ENCODE measurements around the gene UNC5C. TPM values are rescaled to one million over a fixed set of nuclear protein-coding genes. Genes with fewer than 3 reads are reported as not detected.

Gene UNC5C
- total and polyA plus RNA-seq, 4 donors, result 0.27 to 1.2 (median 0.78) TPM

- TF ChIP-seq, protein P1, sequence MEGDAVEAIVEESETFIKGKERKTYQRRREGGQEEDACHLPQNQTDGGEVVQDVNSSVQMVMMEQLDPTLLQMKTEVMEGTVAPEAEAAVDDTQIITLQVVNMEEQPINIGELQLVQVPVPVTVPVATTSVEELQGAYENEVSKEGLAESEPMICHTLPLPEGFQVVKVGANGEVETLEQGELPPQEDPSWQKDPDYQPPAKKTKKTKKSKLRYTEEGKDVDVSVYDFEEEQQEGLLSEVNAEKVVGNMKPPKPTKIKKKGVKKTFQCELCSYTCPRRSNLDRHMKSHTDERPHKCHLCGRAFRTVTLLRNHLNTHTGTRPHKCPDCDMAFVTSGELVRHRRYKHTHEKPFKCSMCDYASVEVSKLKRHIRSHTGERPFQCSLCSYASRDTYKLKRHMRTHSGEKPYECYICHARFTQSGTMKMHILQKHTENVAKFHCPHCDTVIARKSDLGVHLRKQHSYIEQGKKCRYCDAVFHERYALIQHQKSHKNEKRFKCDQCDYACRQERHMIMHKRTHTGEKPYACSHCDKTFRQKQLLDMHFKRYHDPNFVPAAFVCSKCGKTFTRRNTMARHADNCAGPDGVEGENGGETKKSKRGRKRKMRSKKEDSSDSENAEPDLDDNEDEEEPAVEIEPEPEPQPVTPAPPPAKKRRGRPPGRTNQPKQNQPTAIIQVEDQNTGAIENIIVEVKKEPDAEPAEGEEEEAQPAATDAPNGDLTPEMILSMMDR (IDR thresholded peaks at IDR 0.05; ENCODE audit: low read depth, low read length, missing input control), result no peak
These were observed 229.6 kb downstream of the UNC5C start (continued) for GRCh38 chr4:95319169-95319568.

DNA sequence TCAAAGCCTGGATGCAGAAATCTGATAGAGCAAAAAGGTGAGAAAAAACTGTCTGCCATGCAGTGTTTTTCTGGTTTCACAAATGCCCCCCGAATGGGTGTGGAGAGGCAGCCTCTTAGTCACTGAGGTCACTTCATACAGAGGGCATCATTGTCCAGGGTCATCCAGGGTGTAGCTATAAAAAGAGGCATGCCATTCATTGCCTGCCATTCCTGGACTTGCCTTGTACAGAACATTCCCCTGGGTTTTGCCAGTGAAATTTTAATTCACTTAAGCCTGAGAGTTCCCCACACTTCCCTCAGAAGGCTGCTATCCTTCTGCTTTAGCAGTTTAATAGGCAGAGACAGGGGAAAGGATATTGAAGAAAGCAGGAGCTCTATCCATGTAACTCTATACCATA lies 230.3 kb downstream of the UNC5C start:
- H3K36me3 ChIP-seq (ENCODE audit: control insufficient read depth in 4 of 4, insufficient read depth in 3 of 4, low read depth in 1 of 4, low read length in 3 of 4), result no peaks in the 10 kb centered on the region
- H3K27me3 ChIP-seq (ENCODE audit: control insufficient read depth in 4 of 4, insufficient read depth in 4 of 4, low read length in 3 of 4), result peaks cover 0 to 4% (median 0%) of the 10 kb centered on the region in 4 donors
- no peak overlapping the region for H3K27ac ChIP-seq (ENCODE audit: low read depth in 1 of 2, low read length in 2 of 2)
- H3K9me3 ChIP-seq (ENCODE audit: control insufficient read depth in 4 of 4, low read length in 3 of 4), result no peaks in the 10 kb centered on the region
- no peaks in the 10 kb centered on the region for H3K4me1 ChIP-seq (ENCODE audit: control insufficient read depth in 4 of 4, insufficient read depth in 4 of 4, low read length in 3 of 4)
- TF ChIP-seq, protein P2, sequence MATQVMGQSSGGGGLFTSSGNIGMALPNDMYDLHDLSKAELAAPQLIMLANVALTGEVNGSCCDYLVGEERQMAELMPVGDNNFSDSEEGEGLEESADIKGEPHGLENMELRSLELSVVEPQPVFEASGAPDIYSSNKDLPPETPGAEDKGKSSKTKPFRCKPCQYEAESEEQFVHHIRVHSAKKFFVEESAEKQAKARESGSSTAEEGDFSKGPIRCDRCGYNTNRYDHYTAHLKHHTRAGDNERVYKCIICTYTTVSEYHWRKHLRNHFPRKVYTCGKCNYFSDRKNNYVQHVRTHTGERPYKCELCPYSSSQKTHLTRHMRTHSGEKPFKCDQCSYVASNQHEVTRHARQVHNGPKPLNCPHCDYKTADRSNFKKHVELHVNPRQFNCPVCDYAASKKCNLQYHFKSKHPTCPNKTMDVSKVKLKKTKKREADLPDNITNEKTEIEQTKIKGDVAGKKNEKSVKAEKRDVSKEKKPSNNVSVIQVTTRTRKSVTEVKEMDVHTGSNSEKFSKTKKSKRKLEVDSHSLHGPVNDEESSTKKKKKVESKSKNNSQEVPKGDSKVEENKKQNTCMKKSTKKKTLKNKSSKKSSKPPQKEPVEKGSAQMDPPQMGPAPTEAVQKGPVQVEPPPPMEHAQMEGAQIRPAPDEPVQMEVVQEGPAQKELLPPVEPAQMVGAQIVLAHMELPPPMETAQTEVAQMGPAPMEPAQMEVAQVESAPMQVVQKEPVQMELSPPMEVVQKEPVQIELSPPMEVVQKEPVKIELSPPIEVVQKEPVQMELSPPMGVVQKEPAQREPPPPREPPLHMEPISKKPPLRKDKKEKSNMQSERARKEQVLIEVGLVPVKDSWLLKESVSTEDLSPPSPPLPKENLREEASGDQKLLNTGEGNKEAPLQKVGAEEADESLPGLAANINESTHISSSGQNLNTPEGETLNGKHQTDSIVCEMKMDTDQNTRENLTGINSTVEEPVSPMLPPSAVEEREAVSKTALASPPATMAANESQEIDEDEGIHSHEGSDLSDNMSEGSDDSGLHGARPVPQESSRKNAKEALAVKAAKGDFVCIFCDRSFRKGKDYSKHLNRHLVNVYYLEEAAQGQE (IDR thresholded peaks at IDR 0.05), result no peak
- TF ChIP-seq FOXA1 (IDR thresholded peaks at IDR 0.05), result no peak
- no peak for TF ChIP-seq RAD21 (IDR thresholded peaks at IDR 0.05)
- no peak for TF ChIP-seq HNF4A (conservative IDR thresholded peaks at IDR 0.05)
- TF ChIP-seq NR2F2 (IDR thresholded peaks at IDR 0.05), result no peak
- no peak for TF ChIP-seq SP1 (IDR thresholded peaks at IDR 0.05)
- TF ChIP-seq, protein P1 (IDR thresholded peaks at IDR 0.05; ENCODE audit: low read depth, low read length, missing input control), result no peak
- no peak for TF ChIP-seq RXRA (IDR thresholded peaks at IDR 0.05)
- TF ChIP-seq TAF1 (conservative IDR thresholded peaks at IDR 0.05), result no peak
- 42% methylated on average over 1 of the region's 1 CpG for WGBS
- no peak for DNase-seq (ENCODE audit: low spot score)
- no peak overlapping the region for H3K4me3 ChIP-seq (ENCODE audit: low read depth in 1 of 3, low read length in 3 of 3)
- H3K9ac ChIP-seq (ENCODE audit: low read depth in 1 of 2, low read length in 2 of 2), result no peak overlapping the region

DNA sequence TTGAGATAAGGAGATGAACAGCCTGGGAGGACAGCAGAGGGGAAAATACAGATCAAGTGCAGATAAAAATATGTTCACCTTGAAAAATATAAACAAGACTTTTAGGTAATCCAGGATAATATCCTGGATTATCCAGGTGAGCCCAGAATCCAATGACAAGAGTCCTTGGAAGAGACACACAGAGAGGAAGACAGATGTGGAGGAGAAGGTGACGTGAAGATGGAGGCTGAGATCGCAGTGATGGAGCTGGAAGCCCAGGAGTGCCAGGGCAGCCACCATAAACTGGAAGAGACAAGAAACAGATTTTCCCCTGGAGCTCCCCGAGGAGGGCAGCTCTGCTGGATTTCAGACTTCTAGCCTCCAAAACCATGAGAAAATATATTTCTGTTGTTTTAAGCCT lies 230.7 kb downstream of the UNC5C start:
- H3K9ac ChIP-seq (ENCODE audit: low read depth in 1 of 2, low read length in 2 of 2), result no peak overlapping the region
- H3K36me3 ChIP-seq (ENCODE audit: control insufficient read depth in 4 of 4, insufficient read depth in 3 of 4, low read depth in 1 of 4, low read length in 3 of 4), result no peaks in the 10 kb centered on the region
- no peaks in the 10 kb centered on the region for H3K4me1 ChIP-seq (ENCODE audit: control insufficient read depth in 4 of 4, insufficient read depth in 4 of 4, low read length in 3 of 4)
- no peak overlapping the region for H3K4me3 ChIP-seq (ENCODE audit: low read depth in 1 of 3, low read length in 3 of 3)
- no peak for DNase-seq (ENCODE audit: low spot score)
- H3K9me3 ChIP-seq (ENCODE audit: control insufficient read depth in 4 of 4, low read length in 3 of 4), result no peaks in the 10 kb centered on the region
- peaks cover 0 to 4% (median 0%) of the 10 kb centered on the region in 4 donors for H3K27me3 ChIP-seq (ENCODE audit: control insufficient read depth in 4 of 4, insufficient read depth in 4 of 4, low read length in 3 of 4)
- no peak overlapping the region for H3K27ac ChIP-seq (ENCODE audit: low read depth in 1 of 2, low read length in 2 of 2)
- 78% methylated on average over 3 of the region's 3 CpGs for WGBS
- TF ChIP-seq EGR1 (IDR thresholded peaks at IDR 0.05; ENCODE audit: low read depth in 2 of 2), result no peak
- TF ChIP-seq MAX (IDR thresholded peaks at IDR 0.05), result no peak
- no peak for TF ChIP-seq ZBTB33 (IDR thresholded peaks at IDR 0.05)
- no peak for TF ChIP-seq NR2F2 (IDR thresholded peaks at IDR 0.05)
- TF ChIP-seq RXRA (IDR thresholded peaks at IDR 0.05), result no peak
- TF ChIP-seq RAD21 (IDR thresholded peaks at IDR 0.05), result no peak
- TF ChIP-seq, protein P1 (IDR thresholded peaks at IDR 0.05; ENCODE audit: low read depth, low read length, missing input control), result no peak
- TF ChIP-seq SP1 (IDR thresholded peaks at IDR 0.05), result no peak
- TF ChIP-seq YY1 (IDR thresholded peaks at IDR 0.05), result no peak
- no peak for TF ChIP-seq GABPA (IDR thresholded peaks at IDR 0.05 in 1 of 2, conservative IDR thresholded peaks at IDR 0.05 in 1 of 2)
- no peak for TF ChIP-seq HNF4G (IDR thresholded peaks at IDR 0.05)
- TF ChIP-seq FOXA1 (IDR thresholded peaks at IDR 0.05), result no peak
- no peak for TF ChIP-seq TAF1 (conservative IDR thresholded peaks at IDR 0.05)
- TF ChIP-seq, protein P3, sequence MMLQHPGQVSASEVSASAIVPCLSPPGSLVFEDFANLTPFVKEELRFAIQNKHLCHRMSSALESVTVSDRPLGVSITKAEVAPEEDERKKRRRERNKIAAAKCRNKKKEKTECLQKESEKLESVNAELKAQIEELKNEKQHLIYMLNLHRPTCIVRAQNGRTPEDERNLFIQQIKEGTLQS (IDR thresholded peaks at IDR 0.05), result no peak
